SK-N-SH (cell line): ENCODE data around the gene PPM1L. TPM values are rescaled to one million over a fixed set of nuclear protein-coding genes. Genes with fewer than 3 reads are reported as not detected.

Source experiments
- CTCF ChIA-PET: fragments of 300-600, 350-600 bp; formaldehyde crosslinking; extraction: SDS; loops from one replicate; lab custom pipeline; 2021; lab: Yijun Ruan, JAX
- POLR2A ChIA-PET: fragments of 350-600 bp; sonication (Branson Sonifier 250); formaldehyde crosslinking; extraction: SDS; loops from one replicate; lab custom pipeline; 2020; ENCODE audit warnings: antibody characterized with exemption, inconsistent platforms; lab: Yijun Ruan, JAX
- DNase-seq: peaks from one replicate; pipeline ENCODE4 v3.0.0; 2012
- H2AFZ ChIP-seq: fragments of 200-600 bp; sonication (generic); 2 replicates; pipeline ENCODE4 v1.8.1; 2016; ENCODE audit warnings: antibody characterized with exemption, mild to moderate bottlenecking, low read depth
- H3F3A ChIP-seq: fragments of 200-600 bp; sonication (generic); replicated peaks from 2 replicates; pipeline ENCODE3; 2016; ENCODE audit warnings: antibody characterized with exemption, mild to moderate bottlenecking; ENCODE audit not compliant: insufficient read depth
- H3K27ac ChIP-seq, 2 experiments: fragments of 200-500 bp in 1 of 2; fragments of 200-600 bp in 1 of 2; sonication (Bioruptor generic) in 1 of 2; sonication (generic), shearing (Covaris generic) in 1 of 2; 2 replicates each; pipeline versions ENCODE4 v1.5.1 to v1.6.1; 2014 to 2016; ENCODE audit warnings: low read depth in 2 of 2, inconsistent platforms in 1 of 2, low read length in 1 of 2, mild to moderate bottlenecking in 1 of 2, mixed read lengths in 1 of 2
- H3K27me3 ChIP-seq: fragments of 200-600 bp; sonication (generic), shearing (Covaris generic); 2 replicates; pipeline ENCODE4 v1.6.1; 2016; ENCODE audit warnings: mixed run types; ENCODE audit not compliant: insufficient read depth
- H3K36me3 ChIP-seq, 2 experiments: fragments of 200-500 bp in 1 of 2; fragments of 200-600 bp in 1 of 2; sonication (Bioruptor generic) in 1 of 2; sonication (generic) in 1 of 2; replicated peaks in 1 of 2; 2 replicates each; pipeline versions ENCODE3 to v1.5.1; 2014 to 2016; ENCODE audit warnings: low read length in 1 of 2, mild to moderate bottlenecking in 1 of 2; ENCODE audit not compliant: insufficient read depth in 2 of 2, control insufficient read depth in 1 of 2
- H3K4me1 ChIP-seq, 2 experiments: fragments of 200-500 bp in 1 of 2; fragments of 200-600 bp in 1 of 2; sonication (Bioruptor generic) in 1 of 2; sonication (generic), shearing (Covaris generic) in 1 of 2; 2 replicates each; pipeline versions ENCODE4 v1.5.1 to v1.6.1; 2014 to 2016; ENCODE audit warnings: low read depth in 1 of 2, low read length in 1 of 2, mixed run types in 1 of 2; ENCODE audit not compliant: insufficient read depth in 2 of 2, control insufficient read depth in 1 of 2
- H3K4me2 ChIP-seq: fragments of 200-600 bp; sonication (generic), shearing (Covaris generic); 2 replicates; pipeline ENCODE4 v1.6.1; 2017; ENCODE audit warnings: mixed run types
- H3K4me3 ChIP-seq, 2 experiments: fragments of 200-500 bp in 1 of 2; fragments of 200-600 bp in 1 of 2; sonication (Bioruptor generic) in 1 of 2; sonication (generic), shearing (Covaris generic) in 1 of 2; 2 replicates each; pipeline versions ENCODE4 v1.5.1 to v1.8.1; 2014 to 2016; ENCODE audit warnings: low read depth in 2 of 2, inconsistent platforms in 1 of 2, low read length in 1 of 2, mild to moderate bottlenecking in 1 of 2, mixed read lengths in 1 of 2, moderate library complexity in 1 of 2
- H3K79me2 ChIP-seq: fragments of 200-600 bp; sonication (generic); 2 replicates; pipeline ENCODE4 v1.8.1; 2017; ENCODE audit warnings: mild to moderate bottlenecking; ENCODE audit not compliant: insufficient read depth
- H3K9ac ChIP-seq: fragments of 200-600 bp; sonication (generic); 2 replicates; pipeline ENCODE4 v1.6.1; 2017; ENCODE audit warnings: mixed run types
- H3K9me2 ChIP-seq: fragments of 200-600 bp; sonication (generic); 2 replicates; pipeline ENCODE4 v1.6.1; 2017; ENCODE audit warnings: mixed run types
- H3K9me3 ChIP-seq: fragments of 200-600 bp; sonication (generic); 2 replicates; pipeline ENCODE4 v1.6.1; 2017; ENCODE audit warnings: mixed run types, mild to moderate bottlenecking, moderate library complexity
- H4K20me1 ChIP-seq: fragments of 200-600 bp; sonication (generic); 2 replicates; pipeline ENCODE4 v1.6.1; 2017; ENCODE audit warnings: mild to moderate bottlenecking, mixed run types; ENCODE audit not compliant: insufficient read depth
- EP300 ChIP-seq, 2 experiments: IDR thresholded peaks; 2 replicates each; pipeline versions ENCODE4 v1.4.0 to v1.6.1; 2012; ENCODE audit warnings: borderline replicate concordance in 1 of 2, low read depth in 1 of 2, low read length in 1 of 2
- FOXJ3 ChIP-seq: sonication (generic); formaldehyde crosslinking; IDR thresholded peaks from 2 replicates; pipeline ENCODE4 v1.5.1; 2020; ENCODE audit warnings: mild to moderate bottlenecking, missing genetic modification reagents
- IRF3 ChIP-seq: fragments of 150-350 bp; IDR thresholded peaks from 2 replicates; pipeline ENCODE4 v1.6.1; 2016; ENCODE audit warnings: mild to moderate bottlenecking, low read depth, low read length
- MEF2A ChIP-seq: IDR thresholded peaks from 2 replicates; pipeline ENCODE4 v1.4.0; 2012; ENCODE audit warnings: low read depth, borderline replicate concordance
- NFIC ChIP-seq: IDR thresholded peaks from 2 replicates; pipeline ENCODE4 v1.4.0; 2012; ENCODE audit warnings: borderline replicate concordance
- POLR2AphosphoS5 ChIP-seq: IDR thresholded peaks from 2 replicates; pipeline ENCODE4 v1.6.1; 2012; ENCODE audit warnings: low read depth, low read length
- RAD21 ChIP-seq: IDR thresholded peaks from 2 replicates; pipeline ENCODE4 v1.6.1; 2012; ENCODE audit warnings: mild to moderate bottlenecking, low read length
- RCOR1 ChIP-seq: fragments of 150-350 bp; IDR thresholded peaks from 2 replicates; pipeline ENCODE4 v1.6.1; 2017; ENCODE audit warnings: antibody characterized with exemption, low read length
- RFX5 ChIP-seq: IDR thresholded peaks from 2 replicates; pipeline ENCODE4 v1.6.1; 2012; ENCODE audit warnings: mild to moderate bottlenecking, improper control_type of control experiment, low read length
- SIN3A ChIP-seq: IDR thresholded peaks from 2 replicates; pipeline ENCODE4 v1.6.1; 2012; ENCODE audit warnings: low read depth, mild to moderate bottlenecking, low read length, moderate library complexity, borderline replicate concordance
- SMC3 ChIP-seq: IDR thresholded peaks from 2 replicates; pipeline ENCODE4 v1.6.1; 2012; ENCODE audit warnings: low read depth, low read length, improper control_type of control experiment
- USF2 ChIP-seq: fragments of 150-350 bp; IDR thresholded peaks from 2 replicates; pipeline ENCODE4 v1.6.1; 2017; ENCODE audit warnings: antibody characterized with exemption, low read length, low read depth, borderline replicate concordance
- YY1 ChIP-seq: IDR thresholded peaks from 2 replicates; pipeline ENCODE4 v1.4.0; 2012; ENCODE audit warnings: low read depth, mild to moderate bottlenecking
- WGBS: methylation state at CpG from one replicate; pipeline ENCODE4 v1.1.6; 2017; ENCODE audit warnings: low lambda C conversion rate; 5-methylcytosine and 5-hydroxymethylcytosine counted together
- polyA plus RNA-seq, 3 experiments: library from polyadenylated mRNA; depleted of rRNA; stranded (reverse); fragments of >200 nt; gene quantifications; 2 replicates each; pipeline ENCODE4 v1.2.3, GENCODE V29; 2012
- TF ChIP-seq, protein P1 (sequence below): IDR thresholded peaks from 2 replicates; pipeline ENCODE4 v1.4.0; 2012; ENCODE audit warnings: low read depth, borderline replicate concordance
- TF ChIP-seq, protein P2 (sequence below): IDR thresholded peaks from 2 replicates; pipeline ENCODE4 v1.4.0; 2012; ENCODE audit warnings: low read depth, borderline replicate concordance
- TF ChIP-seq, protein P3 (sequence below): IDR thresholded peaks from 2 replicates; pipeline ENCODE4 v1.4.0; 2012; ENCODE audit warnings: low read depth

The PPM1L gene
- polyA plus RNA-seq, 1 of the 3 experiments (the other 2 are of a cell fraction): 0.16 TPM

- TF ChIP-seq, protein P1, sequence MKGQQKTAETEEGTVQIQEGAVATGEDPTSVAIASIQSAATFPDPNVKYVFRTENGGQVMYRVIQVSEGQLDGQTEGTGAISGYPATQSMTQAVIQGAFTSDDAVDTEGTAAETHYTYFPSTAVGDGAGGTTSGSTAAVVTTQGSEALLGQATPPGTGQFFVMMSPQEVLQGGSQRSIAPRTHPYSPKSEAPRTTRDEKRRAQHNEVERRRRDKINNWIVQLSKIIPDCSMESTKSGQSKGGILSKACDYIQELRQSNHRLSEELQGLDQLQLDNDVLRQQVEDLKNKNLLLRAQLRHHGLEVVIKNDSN: no peak
- TF ChIP-seq RCOR1 (no peak), NFIC (no peak), FOXJ3 (CRISPR knock-in tag) (no peak), USF2 (no peak), IRF3 (no peak)
- TF ChIP-seq, all 33 proteins: peak for 0
These were observed 37.8 kb downstream of the PPM1L start (continued) for GRCh38 chr3:160793722-160794252.

GRCh38 chr3:160796089-160796812 lies 40.2 kb downstream of the PPM1L start:
- POLR2A ChIA-PET: no interaction called here
- Histone ChIP-seq H3F3A (no peaks in the 10 kb centered on the region), H4K20me1 (no peaks in the 10 kb centered on the region), H3K4me3 (no peak overlapping the region), H3K9me3 (no peaks in the 10 kb centered on the region), H3K79me2 (no peaks in the 10 kb centered on the region), H3K4me2 (no peak overlapping the region), H3K4me1 (no peaks in the 10 kb centered on the region; a peak in 1 of 4 replicates), H2AFZ (no peak overlapping the region), H3K9me2 (no peaks in the 10 kb centered on the region), H3K9ac (no peak overlapping the region), H3K27me3 (no peaks in the 10 kb centered on the region), H3K36me3 (no peaks in the 10 kb centered on the region), H3K27ac (no peak overlapping the region)
- no peak for DNase-seq
- 27% methylated on average over 4 of the region's 4 CpGs for WGBS
- TF ChIP-seq SIN3A (no peak), MEF2A (no peak), SMC3 (no peak), EP300 (IDR thresholded peaks at IDR 0.05; ENCODE audit: borderline replicate concordance in 1 of 2, low read depth in 1 of 2, low read length in 1 of 2) (no peak), FOXJ3 (CRISPR knock-in tag) (no peak), RFX5 (no peak), YY1 (no peak), RAD21 (no peak), POLR2AphosphoS5 (no peak)
- TF ChIP-seq, protein P2, sequence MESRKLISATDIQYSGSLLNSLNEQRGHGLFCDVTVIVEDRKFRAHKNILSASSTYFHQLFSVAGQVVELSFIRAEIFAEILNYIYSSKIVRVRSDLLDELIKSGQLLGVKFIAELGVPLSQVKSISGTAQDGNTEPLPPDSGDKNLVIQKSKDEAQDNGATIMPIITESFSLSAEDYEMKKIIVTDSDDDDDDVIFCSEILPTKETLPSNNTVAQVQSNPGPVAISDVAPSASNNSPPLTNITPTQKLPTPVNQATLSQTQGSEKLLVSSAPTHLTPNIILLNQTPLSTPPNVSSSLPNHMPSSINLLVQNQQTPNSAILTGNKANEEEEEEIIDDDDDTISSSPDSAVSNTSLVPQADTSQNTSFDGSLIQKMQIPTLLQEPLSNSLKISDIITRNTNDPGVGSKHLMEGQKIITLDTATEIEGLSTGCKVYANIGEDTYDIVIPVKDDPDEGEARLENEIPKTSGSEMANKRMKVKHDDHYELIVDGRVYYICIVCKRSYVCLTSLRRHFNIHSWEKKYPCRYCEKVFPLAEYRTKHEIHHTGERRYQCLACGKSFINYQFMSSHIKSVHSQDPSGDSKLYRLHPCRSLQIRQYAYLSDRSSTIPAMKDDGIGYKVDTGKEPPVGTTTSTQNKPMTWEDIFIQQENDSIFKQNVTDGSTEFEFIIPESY: no peak
- TF ChIP-seq, protein P3, sequence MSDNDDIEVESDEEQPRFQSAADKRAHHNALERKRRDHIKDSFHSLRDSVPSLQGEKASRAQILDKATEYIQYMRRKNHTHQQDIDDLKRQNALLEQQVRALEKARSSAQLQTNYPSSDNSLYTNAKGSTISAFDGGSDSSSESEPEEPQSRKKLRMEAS: no peak
- CTCF ChIA-PET: interaction anchor here (1.3 to 1.6 kb wide), 2 partner anchors 15 to 28 kb away, joined by 3 read pairs; no protein-coding TSS in a partner anchor
